HG03575 (cell line): ENCODE measurements around the gene BPTF.

Source experiments
- ATAC-seq: cut with Tn5 transposase; IDR thresholded peaks from one replicate; pipeline ENCODE4 v1.9.1; 2021; ENCODE audit not compliant: unreplicated experiment, insufficient number of reproducible peaks, low FRiP score; ENCODE audit errors: extremely low read depth

Gene BPTF

GRCh38 chr17:68029512-68030215 is 204.4 kb downstream of the BPTF start:
- ATAC-seq: no peak
